ENCODE measurements around the gene SLC29A4. TPM values are rescaled to one million over a fixed set of nuclear protein-coding genes. Genes with fewer than 3 reads are reported as not detected.
"Not testable (repeated sequence)": the region's sequence is repeated elsewhere in the genome, so short reads cannot be mapped to it uniquely, and the experiment has no call there.

Gene SLC29A4
- total RNA-seq, 6 donors from 2014 or later, result 0.39 to 10.5 (median 1.4) TPM

DNA sequence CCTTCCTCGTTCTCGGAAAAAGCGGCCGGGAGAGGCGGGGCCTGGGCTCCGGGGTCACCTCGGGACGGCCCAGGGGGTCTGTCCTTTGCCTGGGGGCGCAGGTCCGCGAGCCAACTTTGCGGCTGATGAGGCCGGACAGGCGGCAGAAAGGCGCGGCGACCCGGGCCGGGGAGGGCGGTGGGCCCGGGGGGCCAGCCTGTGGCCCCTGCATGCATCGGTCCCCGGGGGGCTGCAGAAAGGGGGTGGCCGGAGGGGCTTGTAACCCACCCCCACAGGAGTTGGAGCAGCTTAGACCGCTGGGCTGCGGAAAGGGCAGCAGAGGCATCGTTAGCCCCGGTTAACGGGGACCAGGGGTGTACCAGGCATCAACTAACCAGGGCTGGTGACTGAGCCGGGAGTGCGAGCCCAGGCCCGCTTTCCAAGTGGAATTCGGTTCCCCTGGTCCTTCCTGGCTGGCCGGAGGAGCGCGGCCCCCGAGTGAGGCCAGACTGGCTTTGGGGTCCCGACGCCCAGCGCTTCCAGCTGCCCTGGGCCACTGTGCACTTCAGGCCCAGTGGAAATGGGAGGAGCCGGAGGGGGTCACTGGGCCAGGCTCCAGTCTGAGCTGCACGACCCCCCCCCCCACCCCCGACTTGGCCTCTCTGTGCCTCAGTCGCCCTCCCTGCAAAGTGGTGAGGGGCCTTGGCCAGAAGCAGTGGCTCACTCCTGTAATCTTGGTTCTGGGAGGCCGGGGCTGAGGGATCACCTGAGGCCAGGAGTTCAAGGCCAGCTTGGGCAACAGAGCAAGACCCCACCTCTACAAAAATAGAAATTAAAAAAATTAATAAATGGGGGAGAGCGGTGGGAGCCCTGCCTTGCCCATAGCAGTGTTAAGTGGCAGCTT, 919 bp downstream of the SLC29A4 start:
- H3K27me3 ChIP-seq, result peaks cover 0 to 6% (median 2%) of the 10 kb centered on the region in 4 donors
- H3K36me3 ChIP-seq, result no peaks in the 10 kb centered on the region
- WGBS, 2 donors, result 16 to 83% methylated on average over 2 to 12 of the region's 46 CpGs
- H3K9me3 ChIP-seq, result no peaks in the 10 kb centered on the region
- DNase-seq (peak in 1 of 2 donors; percentile 84), ATAC-seq (ENCODE audit: low FRiP score in 2 of 2) (no peak)
- peak overlapping the region; percentile 37 to 55 (median 52) for H3K4me3 ChIP-seq
- H3K4me1 ChIP-seq, result peaks cover 7 to 17% (median 10%) of the 10 kb centered on the region in 4 donors
- H3K27ac ChIP-seq, result no peak overlapping the region
- TF ChIP-seq EP300 (IDR thresholded peaks at IDR 0.05), result no peak
- no peak for TF ChIP-seq POLR2A (IDR thresholded peaks at IDR 0.05)
- no peak for TF ChIP-seq POLR2AphosphoS5 (IDR thresholded peaks at IDR 0.05)
- TF ChIP-seq, protein P1, sequence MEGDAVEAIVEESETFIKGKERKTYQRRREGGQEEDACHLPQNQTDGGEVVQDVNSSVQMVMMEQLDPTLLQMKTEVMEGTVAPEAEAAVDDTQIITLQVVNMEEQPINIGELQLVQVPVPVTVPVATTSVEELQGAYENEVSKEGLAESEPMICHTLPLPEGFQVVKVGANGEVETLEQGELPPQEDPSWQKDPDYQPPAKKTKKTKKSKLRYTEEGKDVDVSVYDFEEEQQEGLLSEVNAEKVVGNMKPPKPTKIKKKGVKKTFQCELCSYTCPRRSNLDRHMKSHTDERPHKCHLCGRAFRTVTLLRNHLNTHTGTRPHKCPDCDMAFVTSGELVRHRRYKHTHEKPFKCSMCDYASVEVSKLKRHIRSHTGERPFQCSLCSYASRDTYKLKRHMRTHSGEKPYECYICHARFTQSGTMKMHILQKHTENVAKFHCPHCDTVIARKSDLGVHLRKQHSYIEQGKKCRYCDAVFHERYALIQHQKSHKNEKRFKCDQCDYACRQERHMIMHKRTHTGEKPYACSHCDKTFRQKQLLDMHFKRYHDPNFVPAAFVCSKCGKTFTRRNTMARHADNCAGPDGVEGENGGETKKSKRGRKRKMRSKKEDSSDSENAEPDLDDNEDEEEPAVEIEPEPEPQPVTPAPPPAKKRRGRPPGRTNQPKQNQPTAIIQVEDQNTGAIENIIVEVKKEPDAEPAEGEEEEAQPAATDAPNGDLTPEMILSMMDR (IDR thresholded peaks at IDR 0.05), result no peak

DNA sequence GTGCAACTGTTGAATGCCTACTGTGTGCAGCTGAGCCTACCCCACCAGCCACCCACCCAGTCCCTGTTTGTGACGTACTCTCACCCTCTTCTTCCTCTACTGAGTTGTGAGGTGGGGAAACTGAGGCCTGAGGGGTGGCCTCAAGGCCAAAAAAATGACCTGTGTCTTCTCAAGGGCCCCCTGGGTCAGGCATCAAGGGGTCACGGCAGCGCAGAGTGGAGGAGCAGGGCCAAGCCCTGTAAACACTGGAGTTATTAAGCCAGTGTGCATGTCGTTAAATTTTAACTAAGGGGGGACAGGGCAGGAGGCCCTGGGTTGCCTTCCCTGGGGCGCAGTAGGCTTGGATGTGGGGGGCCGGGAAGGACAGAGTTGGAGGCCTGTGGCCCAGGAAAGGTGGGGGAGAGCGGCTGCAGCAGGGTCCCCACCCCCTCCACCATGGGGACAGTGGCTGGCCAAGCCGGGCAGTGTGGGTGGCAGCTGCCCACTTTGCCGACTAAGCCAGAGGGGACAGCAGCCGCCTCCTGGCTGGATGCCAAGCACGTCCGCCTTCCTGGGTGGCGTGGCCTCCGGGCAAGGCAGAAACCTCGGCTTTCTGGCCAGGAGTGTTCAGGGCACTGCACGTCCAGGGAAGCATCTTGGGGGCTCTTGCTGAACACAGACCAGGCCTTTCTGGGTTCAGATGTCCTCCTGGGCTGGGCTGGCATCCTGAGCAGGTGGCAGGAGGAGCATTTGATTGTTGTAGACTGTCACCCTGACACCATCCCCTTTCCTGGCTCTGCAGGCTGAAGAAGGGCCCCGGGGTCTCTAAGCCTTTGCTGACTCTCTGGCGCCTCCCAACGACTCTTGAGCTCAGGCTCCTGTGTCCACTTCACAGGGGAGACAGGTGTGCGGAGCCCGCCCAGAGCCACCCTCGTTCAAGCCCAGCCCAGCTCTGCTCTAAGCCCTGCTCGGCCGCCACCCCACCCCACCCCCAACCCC, 1.9 kb downstream of the SLC29A4 start:
- DNase-seq (peak; percentile 79 to 81), ATAC-seq (ENCODE audit: low FRiP score in 2 of 2) (peak in 1 of 2 donors; percentile 2)
- H3K36me3 ChIP-seq, result no peaks in the 10 kb centered on the region
- 46 to 48% methylated on average over 6 to 20 of the region's 24 CpGs for WGBS, 2 donors
- H3K9me3 ChIP-seq, result no peaks in the 10 kb centered on the region
- H3K4me1 ChIP-seq, result peaks cover 7 to 17% (median 10%) of the 10 kb centered on the region in 4 donors
- H3K27ac ChIP-seq, result no peak overlapping the region
- TF ChIP-seq POLR2A (IDR thresholded peaks at IDR 0.05) (no peak), EP300 (IDR thresholded peaks at IDR 0.05) (no peak), POLR2AphosphoS5 (IDR thresholded peaks at IDR 0.05) (no peak)
- TF ChIP-seq, protein P1 (IDR thresholded peaks at IDR 0.05), result no peak
- peaks cover 0 to 6% (median 2%) of the 10 kb centered on the region in 4 donors for H3K27me3 ChIP-seq
- H3K4me3 ChIP-seq, result no peak overlapping the region

DNA sequence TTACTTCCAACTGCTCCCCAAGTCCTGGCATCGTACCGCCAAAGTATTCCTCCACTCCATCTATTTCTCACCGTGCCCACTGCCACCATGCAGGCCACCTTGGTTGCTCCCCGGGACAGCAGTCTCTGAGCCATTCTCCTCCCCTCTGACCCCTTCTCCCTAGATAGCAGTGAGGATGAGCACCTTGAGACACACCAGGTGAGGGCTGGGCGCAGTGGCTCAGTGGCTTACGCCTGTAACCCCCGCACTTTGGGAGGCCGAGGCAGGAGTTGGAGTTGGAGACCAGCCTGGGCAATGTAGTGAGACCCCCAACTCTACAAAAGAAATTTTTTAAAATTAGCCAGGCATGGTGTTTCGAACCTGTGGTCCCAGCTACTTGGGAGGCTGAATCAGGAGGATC, 4.2 kb downstream of the SLC29A4 start:
- peaks cover 7 to 17% (median 10%) of the 10 kb centered on the region in 4 donors for H3K4me1 ChIP-seq
- H3K27me3 ChIP-seq, result peaks cover 0 to 6% (median 2%) of the 10 kb centered on the region in 4 donors
- ATAC-seq (ENCODE audit: low FRiP score in 2 of 2), result no peak
- DNase-seq, result no peak
- H3K36me3 ChIP-seq, result no peaks in the 10 kb centered on the region
- H3K9me3 ChIP-seq, result no peaks in the 10 kb centered on the region
- WGBS, 2 donors, result 95 to 96% methylated on average over 5 to 9 of the region's 9 CpGs
- no peak overlapping the region for H3K4me3 ChIP-seq
- TF ChIP-seq EP300 (IDR thresholded peaks at IDR 0.05), result no peak
- TF ChIP-seq, protein P1 (IDR thresholded peaks at IDR 0.05), result no peak
- no peak for TF ChIP-seq POLR2A (IDR thresholded peaks at IDR 0.05)
- TF ChIP-seq POLR2AphosphoS5 (IDR thresholded peaks at IDR 0.05), result no peak
- no peak overlapping the region for H3K27ac ChIP-seq

DNA sequence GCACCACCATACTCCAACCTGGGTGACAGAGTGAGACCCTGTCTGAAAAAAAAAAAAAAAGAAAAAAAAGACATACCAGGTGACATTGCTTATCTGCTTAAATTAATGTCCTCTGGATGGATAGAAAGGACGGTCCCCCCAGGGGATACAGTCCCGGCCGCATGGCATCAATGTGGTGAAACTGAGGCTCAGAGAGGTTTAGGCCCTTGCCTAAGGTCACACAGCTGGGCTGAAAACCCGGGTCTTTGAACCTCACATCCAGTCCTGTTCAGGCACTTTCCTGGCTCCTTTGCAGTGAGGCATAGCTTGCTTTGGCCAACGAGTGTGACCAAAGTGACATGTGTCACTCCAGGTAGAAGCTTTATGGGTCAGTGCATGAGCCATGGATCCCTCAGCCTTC, 4.6 kb downstream of the SLC29A4 start:
- 85 to 93% methylated on average over 5 of the region's 5 CpGs for WGBS, 2 donors
- H3K4me3 ChIP-seq; ATAC-seq (ENCODE audit: low FRiP score in 2 of 2); H3K36me3 ChIP-seq; H3K9me3 ChIP-seq; DNase-seq; H3K27ac ChIP-seq; H3K27me3 ChIP-seq: not testable (repeated sequence)
- H3K4me1 ChIP-seq, result peaks cover 7 to 17% (median 10%) of the 10 kb centered on the region in 4 donors

DNA sequence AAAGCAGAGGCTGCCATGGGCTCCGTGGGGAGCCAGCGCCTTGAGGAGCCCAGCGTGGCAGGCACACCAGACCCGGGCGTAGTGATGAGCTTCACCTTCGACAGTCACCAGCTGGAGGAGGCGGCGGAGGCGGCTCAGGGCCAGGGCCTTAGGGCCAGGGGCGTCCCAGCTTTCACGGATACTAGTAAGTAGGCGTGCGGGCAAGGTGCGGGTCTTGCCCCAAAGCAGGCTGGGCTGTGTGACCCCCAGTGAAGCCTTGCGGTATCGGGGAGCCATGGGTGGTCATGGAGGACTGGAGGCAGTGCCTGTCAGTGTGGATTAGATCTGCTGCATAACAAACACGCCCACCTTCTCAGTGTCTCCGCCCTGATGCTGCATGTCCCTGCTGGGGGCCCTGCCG, 5.1 kb downstream of the SLC29A4 start:
- Histone ChIP-seq H3K4me3 (no peak overlapping the region), H3K9me3 (no peaks in the 10 kb centered on the region), H3K27ac (no peak overlapping the region), H3K27me3 (peaks cover 0 to 6% (median 2%) of the 10 kb centered on the region in 4 donors), H3K4me1 (peaks cover 7 to 17% (median 10%) of the 10 kb centered on the region in 4 donors), H3K36me3 (no peaks in the 10 kb centered on the region)
- no peak for DNase-seq
- TF ChIP-seq POLR2AphosphoS5 (IDR thresholded peaks at IDR 0.05) (no peak), POLR2A (IDR thresholded peaks at IDR 0.05) (no peak), EP300 (IDR thresholded peaks at IDR 0.05) (no peak)
- TF ChIP-seq, protein P1 (IDR thresholded peaks at IDR 0.05), result no peak
- ATAC-seq (ENCODE audit: low FRiP score in 2 of 2), result no peak
- 94 to 96% methylated on average over 19 of the region's 19 CpGs for WGBS, 2 donors

DNA sequence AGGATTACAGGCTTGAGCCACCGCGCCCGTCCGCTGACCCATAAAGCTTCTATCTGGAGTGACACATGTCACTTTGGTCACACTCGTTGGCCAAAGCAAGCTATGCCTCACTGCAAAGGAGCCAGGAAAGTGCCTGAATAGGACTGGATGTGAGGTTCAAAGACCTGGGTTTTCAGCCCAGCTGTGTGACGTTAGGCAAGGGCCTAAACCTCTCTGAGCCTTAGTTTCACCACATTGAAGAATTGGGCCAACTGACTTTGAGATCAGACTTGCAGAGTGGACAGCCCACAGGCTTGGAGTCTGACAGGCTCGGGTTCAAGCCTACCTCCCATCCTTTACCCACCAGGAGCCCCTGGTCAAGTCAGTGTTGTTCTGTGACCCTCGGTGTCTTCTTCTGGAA, 5.8 kb downstream of the SLC29A4 start:
- H3K36me3 ChIP-seq; H3K27me3 ChIP-seq; H3K4me3 ChIP-seq; DNase-seq; H3K27ac ChIP-seq; ATAC-seq (ENCODE audit: low FRiP score in 2 of 2); H3K9me3 ChIP-seq: not testable (repeated sequence)
- 93 to 95% methylated on average over 8 of the region's 8 CpGs for WGBS, 2 donors
- peaks cover 2 to 11% (median 5%) of the 10 kb centered on the region in 4 donors for H3K4me1 ChIP-seq
